DND-41 (cell line): Measurements from ENCODE around the gene TP53.

Experiments used
- CTCF ChIP-seq: IDR thresholded peaks from 2 replicates; pipeline ENCODE4 v1.5.1; 2012; ENCODE audit warnings: borderline replicate concordance, low read length, moderate library complexity, mild to moderate bottlenecking; ENCODE audit not compliant: poor library complexity, severe bottlenecking; ENCODE audit errors: extremely low read depth
- EZH2 ChIP-seq: IDR thresholded peaks from 3 replicates; pipeline ENCODE4 v1.6.1; 2012; ENCODE audit warnings: borderline replicate concordance, low read depth, mild to moderate bottlenecking, moderate library complexity, low read length, inconsistent platforms; ENCODE audit not compliant: severe bottlenecking

GRCh38 chr17:7631398-7632380 is 55.6 kb downstream of the TP53 start:
- TF ChIP-seq EZH2 (no peak), CTCF (no peak)
